Peyer's patch (tissue), 4 donors: Measurements from ENCODE around the gene COLGALT1. TPM values are rescaled to one million over a fixed set of nuclear protein-coding genes. Genes with fewer than 3 reads are reported as not detected.

Experiments used
- DNase-seq, 3 donors: peaks; one replicate each; pipeline ENCODE4 v3.0.0-alpha.2; 2017 to 2019
- H3K27ac ChIP-seq, 4 donors: fragments of 200-600 bp; sonication (generic); one replicate each; pipeline ENCODE4 v1.5.1; 2016 to 2019
- H3K27me3 ChIP-seq, 2 donors: fragments of 200-600 bp; sonication (generic); one replicate each; pipeline ENCODE4 v1.5.1; 2019
- H3K36me3 ChIP-seq, 3 donors: fragments of 200-600 bp; sonication (generic); one replicate each; pipeline ENCODE4 v1.5.1; 2016 to 2019
- H3K4me1 ChIP-seq, 4 donors: fragments of 200-600 bp; sonication (generic); one replicate each; pipeline ENCODE4 v1.5.1; 2016 to 2019
- H3K4me3 ChIP-seq, 4 donors: fragments of 200-600 bp; sonication (generic); 1 replicate in 3 of 4; 2 replicates in 1 of 4; pipeline ENCODE4 v1.5.1; 2016 to 2019; ENCODE audit warnings: mild to moderate bottlenecking in 1 of 4
- H3K9me3 ChIP-seq, 4 donors: fragments of 200-600 bp; sonication (generic); one replicate each; pipeline ENCODE4 v1.5.1; 2016 to 2019; ENCODE audit warnings: mild to moderate bottlenecking in 1 of 4
- POLR2A ChIP-seq, 2 donors: fragments of 450-650 bp; IDR thresholded peaks; one replicate each; pipeline ENCODE4 v1.5.1; 2017; ENCODE audit warnings: antibody characterized with exemption in 2 of 2, mild to moderate bottlenecking in 2 of 2, moderate library complexity in 2 of 2
- total RNA-seq, 4 donors: library from RNA; depleted of rRNA; stranded (reverse); fragments of >200 nt; gene quantifications; one replicate each; pipeline ENCODE4 v1.1.0, GENCODE V29; 2016
- TF ChIP-seq, protein P1 (sequence below), 6 experiments: fragments of 450-650 bp in 4 of 6; fragments of 200-600 bp in 2 of 6; sonication (generic) in 1 of 6; IDR thresholded peaks; one replicate each; pipeline ENCODE4 v1.5.1; 2017 to 2019; ENCODE audit warnings: antibody characterized with exemption in 6 of 6, mild to moderate bottlenecking in 3 of 6, moderate library complexity in 1 of 6

Gene COLGALT1
- total RNA-seq, 4 donors from 2014 or later: 24.7 to 79.2 (median 48.9) TPM

DNA sequence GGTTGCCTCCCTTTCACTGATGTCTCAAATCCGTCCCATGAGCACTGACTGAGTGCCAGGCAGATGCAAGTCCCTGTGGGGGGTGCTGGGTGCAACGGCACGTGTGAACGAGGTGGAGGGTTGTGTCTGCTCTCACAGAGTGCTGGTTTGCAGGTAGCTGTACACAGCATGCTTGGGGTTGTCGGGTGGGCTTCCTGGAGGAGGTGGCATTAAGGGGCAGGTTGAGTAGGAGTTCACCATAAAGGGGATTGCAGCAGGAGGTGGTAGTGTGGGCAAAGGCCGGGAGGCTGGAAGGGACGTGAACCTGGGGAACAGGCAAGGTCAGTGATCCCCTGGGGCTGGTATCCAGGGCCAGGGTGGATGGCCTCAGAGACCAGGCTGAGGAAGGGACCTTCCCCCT is 17.2 kb downstream of the COLGALT1 start:
- Histone ChIP-seq H3K27ac (no peak overlapping the region), H3K4me1 (no peaks in the 10 kb centered on the region), H3K4me3 (no peak overlapping the region), H3K27me3 (no peaks in the 10 kb centered on the region), H3K36me3 (peaks cover 0 to 56% (median 0%) of the 10 kb centered on the region in 3 donors), H3K9me3 (no peaks in the 10 kb centered on the region)
- DNase-seq: no peak
- TF ChIP-seq, protein P1, sequence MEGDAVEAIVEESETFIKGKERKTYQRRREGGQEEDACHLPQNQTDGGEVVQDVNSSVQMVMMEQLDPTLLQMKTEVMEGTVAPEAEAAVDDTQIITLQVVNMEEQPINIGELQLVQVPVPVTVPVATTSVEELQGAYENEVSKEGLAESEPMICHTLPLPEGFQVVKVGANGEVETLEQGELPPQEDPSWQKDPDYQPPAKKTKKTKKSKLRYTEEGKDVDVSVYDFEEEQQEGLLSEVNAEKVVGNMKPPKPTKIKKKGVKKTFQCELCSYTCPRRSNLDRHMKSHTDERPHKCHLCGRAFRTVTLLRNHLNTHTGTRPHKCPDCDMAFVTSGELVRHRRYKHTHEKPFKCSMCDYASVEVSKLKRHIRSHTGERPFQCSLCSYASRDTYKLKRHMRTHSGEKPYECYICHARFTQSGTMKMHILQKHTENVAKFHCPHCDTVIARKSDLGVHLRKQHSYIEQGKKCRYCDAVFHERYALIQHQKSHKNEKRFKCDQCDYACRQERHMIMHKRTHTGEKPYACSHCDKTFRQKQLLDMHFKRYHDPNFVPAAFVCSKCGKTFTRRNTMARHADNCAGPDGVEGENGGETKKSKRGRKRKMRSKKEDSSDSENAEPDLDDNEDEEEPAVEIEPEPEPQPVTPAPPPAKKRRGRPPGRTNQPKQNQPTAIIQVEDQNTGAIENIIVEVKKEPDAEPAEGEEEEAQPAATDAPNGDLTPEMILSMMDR (IDR thresholded peaks at IDR 0.05): no peak
- no peak for TF ChIP-seq POLR2A (IDR thresholded peaks at IDR 0.05)

DNA sequence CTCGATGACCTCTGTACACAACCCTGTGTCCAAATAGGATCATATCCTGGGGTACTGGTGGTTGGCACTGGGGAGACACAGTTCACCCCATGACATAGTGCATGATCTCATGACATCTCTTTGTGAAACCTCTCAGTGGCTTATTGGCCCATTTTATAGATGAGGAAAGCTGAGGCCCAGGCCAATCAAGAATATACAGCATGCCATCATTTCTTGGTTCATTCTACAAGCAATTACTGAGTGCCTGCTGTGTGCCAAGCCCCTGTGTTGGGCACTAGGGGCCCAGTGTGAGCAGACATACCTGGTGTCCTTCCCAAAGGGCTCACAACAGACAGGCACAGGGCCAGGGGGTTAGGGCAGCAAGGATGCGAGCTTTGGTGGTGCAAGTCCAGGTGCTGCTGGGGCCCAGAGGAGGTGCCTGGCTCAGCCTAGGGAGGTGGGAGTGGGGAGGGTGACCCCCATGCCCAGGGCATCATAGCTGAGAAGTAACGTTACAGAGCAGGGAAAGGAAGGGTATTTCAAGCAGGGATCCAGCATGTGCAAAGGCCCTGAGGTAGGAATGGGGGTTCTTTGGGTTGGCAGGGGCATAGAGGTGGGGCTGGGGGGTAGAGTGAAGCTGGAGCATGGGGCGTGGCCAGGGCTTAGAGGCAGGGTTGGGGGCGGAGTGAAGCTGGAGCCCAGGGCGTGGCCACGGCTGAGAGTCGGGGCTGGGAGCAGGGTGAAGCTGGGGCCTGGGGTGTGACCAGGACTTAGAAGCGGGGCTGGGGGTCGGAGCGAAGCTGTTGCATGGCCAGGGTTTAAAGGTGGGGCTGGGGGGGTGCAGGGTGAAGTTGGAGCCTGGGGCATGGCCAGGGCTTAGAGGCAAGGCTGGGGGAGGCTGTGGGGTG is 20.7 kb downstream of the COLGALT1 start:
- no peaks in the 10 kb centered on the region for H3K27me3 ChIP-seq
- no peak for TF ChIP-seq POLR2A (IDR thresholded peaks at IDR 0.05)
- TF ChIP-seq, protein P1 (IDR thresholded peaks at IDR 0.05): no peak
- peak overlapping the region in 1 of 4 donors; percentile 6 for H3K27ac ChIP-seq
- no peak for DNase-seq
- H3K4me3 ChIP-seq: no peak overlapping the region
- no peaks in the 10 kb centered on the region for H3K4me1 ChIP-seq
- H3K9me3 ChIP-seq: no peaks in the 10 kb centered on the region
- H3K36me3 ChIP-seq: peaks cover 0 to 49% (median 0%) of the 10 kb centered on the region in 3 donors

DNA sequence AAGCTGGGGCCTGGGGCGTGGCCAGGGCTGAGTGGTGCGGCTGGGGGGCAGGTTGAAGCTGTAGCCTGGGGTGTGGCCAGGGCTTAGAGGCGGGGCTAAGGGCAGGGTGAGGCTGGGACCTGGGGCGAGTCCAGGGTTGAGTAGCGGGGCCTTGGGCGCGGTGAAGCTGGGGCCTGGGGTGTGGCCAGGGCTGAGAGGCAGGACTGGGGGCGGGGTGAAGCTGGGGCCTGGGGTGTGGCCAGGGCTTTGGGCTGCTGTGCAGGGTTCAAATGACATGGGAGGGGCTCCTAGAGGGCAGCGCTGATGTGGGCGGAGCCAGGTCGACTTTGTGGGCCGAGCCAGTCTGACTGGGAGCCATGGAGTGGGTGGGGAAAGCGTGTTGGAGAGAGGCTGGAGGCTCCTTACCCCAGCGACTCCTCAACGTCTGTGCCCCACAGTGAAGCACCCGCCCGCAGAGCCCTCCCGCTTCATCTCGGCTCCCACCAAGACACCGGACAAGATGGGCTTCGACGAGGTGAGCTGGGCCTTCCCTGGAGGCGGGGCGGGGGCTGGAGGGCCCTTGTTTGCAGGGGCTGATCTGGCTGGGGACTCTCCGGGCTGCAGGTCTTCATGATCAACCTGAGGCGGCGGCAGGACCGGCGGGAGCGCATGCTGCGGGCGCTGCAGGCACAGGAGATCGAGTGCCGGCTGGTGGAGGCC is 21.5 kb downstream of the COLGALT1 start:
- Histone ChIP-seq H3K9me3 (no peaks in the 10 kb centered on the region), H3K27ac (peak overlapping the region in 1 of 4 donors; percentile 6), H3K4me3 (no peak overlapping the region), H3K27me3 (no peaks in the 10 kb centered on the region), H3K4me1 (no peaks in the 10 kb centered on the region), H3K36me3 (peaks cover 0 to 49% (median 0%) of the 10 kb centered on the region in 3 donors)
- DNase-seq: peak in 2 of 3 donors; percentile 69 to 86
- TF ChIP-seq, protein P1 (IDR thresholded peaks at IDR 0.05): no peak
- no peak for TF ChIP-seq POLR2A (IDR thresholded peaks at IDR 0.05)

DNA sequence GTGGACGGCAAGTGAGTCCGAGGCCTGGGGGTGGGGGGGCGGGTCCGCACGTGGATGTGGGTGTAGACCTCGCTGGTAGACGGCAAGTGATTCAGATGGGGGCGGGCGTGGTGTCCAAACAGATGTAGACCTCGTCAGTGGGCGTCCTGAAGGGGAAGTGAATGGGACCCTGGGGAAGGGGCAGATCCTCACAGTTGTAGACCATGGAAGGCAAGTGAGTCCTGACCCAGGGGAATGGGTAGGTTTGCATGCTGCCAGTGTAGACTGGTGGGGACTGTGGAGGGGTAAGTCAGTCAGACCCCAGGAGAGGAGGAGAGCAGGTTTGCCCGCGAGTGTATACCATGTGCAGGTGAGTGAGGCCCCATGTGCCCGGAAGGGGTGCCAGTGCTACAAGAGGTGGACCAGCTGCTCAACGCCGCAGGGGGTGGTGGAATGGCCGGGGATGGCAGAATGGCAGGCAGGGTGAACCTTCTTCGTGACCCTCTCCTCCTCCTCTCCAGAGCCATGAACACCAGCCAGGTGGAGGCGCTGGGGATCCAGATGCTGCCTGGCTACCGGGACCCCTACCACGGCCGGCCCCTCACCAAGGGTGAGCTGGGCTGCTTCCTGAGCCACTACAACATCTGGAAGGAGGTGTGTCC is 22.1 kb downstream of the COLGALT1 start:
- TF ChIP-seq, protein P1 (IDR thresholded peaks at IDR 0.05): no peak
- TF ChIP-seq POLR2A (IDR thresholded peaks at IDR 0.05): no peak
- Histone ChIP-seq H3K36me3 (peaks cover 0 to 49% (median 0%) of the 10 kb centered on the region in 3 donors), H3K27me3 (no peaks in the 10 kb centered on the region), H3K4me3 (no peak overlapping the region), H3K27ac (no peak overlapping the region), H3K4me1 (no peaks in the 10 kb centered on the region), H3K9me3 (no peaks in the 10 kb centered on the region)
- no peak for DNase-seq

DNA sequence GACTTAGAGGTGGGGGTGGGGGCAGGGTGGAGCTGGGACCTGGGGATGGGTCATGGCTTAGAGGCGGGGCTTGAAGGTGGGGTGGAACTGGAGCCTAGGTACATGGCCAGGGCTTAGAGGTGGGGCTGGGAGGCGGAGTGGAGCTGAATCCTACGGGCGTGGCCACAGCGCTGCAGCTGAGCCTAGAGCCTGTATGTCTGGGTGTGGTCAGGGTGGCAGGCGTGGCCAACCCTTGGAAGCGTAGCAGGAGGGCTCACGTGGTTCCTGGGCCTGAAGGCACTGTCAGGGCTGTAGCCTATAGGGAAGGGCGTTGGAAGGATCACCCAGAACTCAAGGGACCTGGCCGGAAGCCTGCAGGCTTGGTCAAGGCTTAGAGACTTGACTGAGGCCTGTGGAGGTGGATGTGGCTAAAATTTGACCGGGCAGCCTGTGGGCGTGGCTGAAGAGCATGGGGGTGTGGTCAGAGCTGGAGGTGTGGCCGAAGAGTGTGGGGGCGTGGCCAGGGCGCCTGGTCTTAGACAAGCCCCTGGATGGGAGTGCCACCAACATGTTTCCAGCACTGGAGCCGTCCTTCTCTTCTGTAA is 24.3 kb downstream of the COLGALT1 start:
- TF ChIP-seq, protein P1 (IDR thresholded peaks at IDR 0.05): no peak
- no peak for TF ChIP-seq POLR2A (IDR thresholded peaks at IDR 0.05)
- Histone ChIP-seq H3K27me3 (no peaks in the 10 kb centered on the region), H3K4me3 (no peak overlapping the region), H3K9me3 (no peaks in the 10 kb centered on the region), H3K4me1 (no peaks in the 10 kb centered on the region), H3K36me3 (peaks cover 0 to 52% (median 0%) of the 10 kb centered on the region in 3 donors), H3K27ac (no peak overlapping the region)
- DNase-seq: peak; percentile 45 to 80 (median 74)
